GM21529 (cell line): ENCODE results near the gene HOPX.
"Not testable (repeated sequence)": the region's sequence is repeated elsewhere in the genome, so short reads cannot be mapped to it uniquely, and the experiment has no call there.

Experiments used
- ATAC-seq: cut with Tn5 transposase; IDR thresholded peaks from one replicate; pipeline ENCODE4 v1.9.1; 2021; ENCODE audit not compliant: unreplicated experiment

HOPX gene

GRCh38 chr4:56681158-56681852 lies at the start of gene HOPX:
HOPX (minus strand) TSS chr4:56681296; CDS start chr4:56657816, 23,480 bp downstream.
- ATAC-seq: peak; percentile 91

- no peak for ATAC-seq
These were observed 49.0 kb upstream of the HOPX start for GRCh38 chr4:56730097-56730496.

- ATAC-seq: no peak
These were observed 47.4 kb upstream of the HOPX start for GRCh38 chr4:56728512-56728911.

DNA sequence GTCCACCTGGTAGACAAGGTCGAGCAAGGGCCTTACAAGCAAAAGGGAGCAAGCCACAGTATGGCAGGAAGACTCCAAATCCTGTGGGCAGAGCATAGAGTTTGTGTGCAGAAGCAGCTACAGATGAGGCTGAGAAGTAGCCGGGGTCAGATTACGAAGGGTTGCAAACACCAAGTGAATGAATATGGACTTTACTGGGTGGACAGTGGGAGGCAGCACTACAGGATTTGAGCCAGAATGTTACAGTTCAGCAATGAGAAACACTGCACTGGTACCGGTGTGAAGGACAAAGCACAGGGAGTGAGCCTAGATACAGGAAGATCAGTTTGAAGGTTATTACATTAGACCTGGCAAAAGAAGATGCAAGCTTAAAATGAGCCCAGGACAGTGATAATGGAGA lies 46.1 kb upstream of the HOPX start:
- no peak for ATAC-seq

- not testable (repeated sequence) for ATAC-seq
These were observed 45.5 kb upstream of the HOPX start for GRCh38 chr4:56726593-56726992.

DNA sequence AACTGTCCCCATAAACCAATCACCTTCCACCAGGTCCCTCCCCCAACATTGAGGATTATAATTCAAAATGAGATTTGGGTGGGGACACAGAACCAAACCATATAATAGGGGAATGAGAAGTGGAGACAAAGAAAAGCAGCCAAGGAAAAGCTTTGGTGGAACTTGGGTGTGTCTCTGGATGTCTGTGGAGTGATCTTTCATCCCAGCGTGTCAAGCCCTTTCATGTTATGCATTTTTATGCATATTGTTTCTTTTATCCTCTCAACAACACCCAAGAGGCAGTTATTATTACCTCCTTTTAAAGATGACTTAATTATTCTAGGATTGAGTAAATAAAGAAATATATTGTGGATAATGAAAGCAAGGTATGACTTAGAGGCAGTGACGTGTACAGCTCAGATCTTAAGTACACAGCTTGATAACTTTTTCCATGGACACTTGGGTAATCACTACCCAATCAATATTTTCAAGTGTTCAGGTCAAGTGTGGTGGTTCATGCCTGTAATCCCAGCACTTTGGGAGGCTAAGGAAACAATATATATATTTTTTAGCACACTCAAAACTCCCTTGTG lies 42.6 kb upstream of the HOPX start:
- no peak for ATAC-seq

- peak; percentile 74 for ATAC-seq
These were observed 42.1 kb upstream of the HOPX start for GRCh38 chr4:56723201-56723605.

GRCh38 chr4:56708146-56708545 lies 27.1 kb upstream of the HOPX start:
- no peak for ATAC-seq

DNA sequence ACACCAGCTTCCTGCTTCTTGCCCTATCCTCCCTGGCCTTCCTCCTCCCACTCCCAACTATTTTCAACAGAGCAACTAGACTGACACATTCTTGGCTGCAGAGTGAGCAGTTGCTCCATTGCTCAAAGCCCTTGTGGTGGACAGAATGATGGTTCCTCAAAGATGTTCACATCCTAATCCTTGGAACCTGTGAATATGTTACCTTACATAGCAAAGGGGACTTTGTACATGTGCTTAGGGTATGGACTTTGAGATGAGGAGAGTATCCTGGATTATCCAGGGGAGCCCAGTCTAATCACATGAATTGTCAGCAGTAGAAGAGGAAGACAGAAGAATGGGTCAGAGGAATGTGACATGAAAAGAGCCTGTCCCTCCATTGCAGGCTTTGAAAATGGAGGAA lies 24.9 kb upstream of the HOPX start:
- ATAC-seq: no peak

GRCh38 chr4:56705334-56705733 lies 24.2 kb upstream of the HOPX start:
- ATAC-seq: no peak

DNA sequence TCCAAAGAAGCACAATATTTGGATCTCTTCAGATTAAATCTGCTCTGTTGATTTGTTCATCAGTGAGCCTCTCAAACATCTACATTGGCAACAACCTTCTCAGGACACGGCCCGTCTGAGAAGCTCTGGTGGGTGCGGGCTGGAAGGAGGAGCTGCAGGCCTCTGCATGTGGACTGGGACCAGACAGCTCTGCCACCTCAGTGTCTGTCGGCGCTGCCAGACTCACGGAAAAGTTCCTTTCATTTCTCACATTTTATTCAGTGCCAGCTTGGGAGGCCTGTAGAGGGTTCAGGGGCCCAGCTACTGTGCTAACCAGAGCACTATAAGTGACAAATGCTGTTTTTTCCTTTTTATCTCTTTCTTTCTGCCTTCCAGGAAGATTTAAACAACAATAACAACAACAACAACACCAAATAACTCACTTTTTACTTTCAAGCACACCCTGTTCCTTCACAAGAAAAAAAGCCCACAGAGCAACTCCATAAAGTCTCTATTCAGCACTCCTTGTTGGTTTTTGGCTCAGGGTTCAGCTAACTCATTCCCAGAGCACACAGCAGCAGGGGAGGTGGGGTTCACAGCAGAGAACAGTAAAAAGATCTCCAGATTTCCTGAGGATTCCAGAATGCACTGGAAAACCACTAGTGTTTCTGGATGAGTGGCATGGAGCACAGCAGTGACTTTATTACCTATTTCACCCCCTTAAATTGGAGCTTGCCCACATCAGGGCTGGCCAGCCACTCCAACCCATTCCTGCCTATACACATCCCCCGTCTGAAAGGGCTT lies 23.2 kb upstream of the HOPX start:
- ATAC-seq: no peak

DNA sequence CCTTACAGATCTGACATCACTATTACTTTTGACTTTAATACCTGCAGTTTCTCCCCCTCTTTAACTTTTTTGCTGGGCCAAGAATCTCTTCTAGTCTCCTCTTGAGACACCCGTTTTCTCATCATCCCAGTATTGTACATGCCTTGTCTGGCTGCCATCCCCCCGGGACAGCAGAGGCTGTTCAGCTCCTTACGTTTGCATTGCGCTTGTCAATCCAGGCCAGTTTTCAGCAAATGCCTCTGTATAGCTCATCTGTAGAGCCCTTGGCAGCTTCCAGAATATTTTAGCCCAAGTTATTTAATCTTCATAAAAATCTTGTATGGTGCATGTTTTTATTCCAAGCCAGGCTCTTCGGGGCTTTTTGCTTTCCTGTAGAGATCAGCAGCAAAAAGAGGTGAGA lies 22.3 kb upstream of the HOPX start:
- ATAC-seq: no peak

GRCh38 chr4:56701644-56702043 lies 20.5 kb upstream of the HOPX start:
- ATAC-seq: no peak

DNA sequence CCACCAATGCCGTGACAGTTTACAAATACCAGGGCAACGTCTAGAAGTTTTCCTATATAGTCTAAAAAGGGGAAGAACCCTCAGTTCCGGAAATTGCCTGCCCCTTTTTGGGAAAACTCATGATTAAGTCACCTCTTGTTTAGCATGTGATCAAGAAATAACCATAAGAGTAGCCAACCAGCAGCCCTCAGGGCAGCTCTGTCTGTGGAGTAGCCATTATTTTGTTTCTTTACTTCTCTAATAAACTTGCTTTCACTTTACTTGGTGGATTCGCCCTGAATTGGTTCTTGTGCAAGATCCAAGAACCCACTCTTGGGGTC lies 20.0 kb upstream of the HOPX start:
- no peak for ATAC-seq

GRCh38 chr4:56699537-56700105 lies 18.5 kb upstream of the HOPX start:
- no peak for ATAC-seq

DNA sequence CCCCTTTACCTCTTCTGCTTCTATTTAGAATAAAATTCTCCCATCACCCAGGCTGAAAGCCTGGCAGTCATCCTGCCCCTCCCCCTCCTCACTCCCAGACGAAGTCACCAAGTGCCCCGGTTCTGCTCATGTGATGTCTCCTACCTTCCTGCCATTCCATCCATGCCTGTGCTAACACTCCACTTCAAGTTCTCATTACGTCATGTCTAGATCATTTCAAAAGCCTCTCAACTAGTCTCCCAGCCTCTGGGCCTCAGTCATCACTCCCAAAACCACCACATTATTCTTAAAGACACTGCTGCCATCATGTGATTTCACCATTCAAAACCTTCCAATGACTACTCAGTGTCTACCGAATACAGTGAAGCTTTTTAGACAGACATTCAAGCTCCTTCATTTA lies 17.2 kb upstream of the HOPX start:
- ATAC-seq: no peak

- no peak for ATAC-seq
These were observed 15.0 kb upstream of the HOPX start for GRCh38 chr4:56696056-56696455.

DNA sequence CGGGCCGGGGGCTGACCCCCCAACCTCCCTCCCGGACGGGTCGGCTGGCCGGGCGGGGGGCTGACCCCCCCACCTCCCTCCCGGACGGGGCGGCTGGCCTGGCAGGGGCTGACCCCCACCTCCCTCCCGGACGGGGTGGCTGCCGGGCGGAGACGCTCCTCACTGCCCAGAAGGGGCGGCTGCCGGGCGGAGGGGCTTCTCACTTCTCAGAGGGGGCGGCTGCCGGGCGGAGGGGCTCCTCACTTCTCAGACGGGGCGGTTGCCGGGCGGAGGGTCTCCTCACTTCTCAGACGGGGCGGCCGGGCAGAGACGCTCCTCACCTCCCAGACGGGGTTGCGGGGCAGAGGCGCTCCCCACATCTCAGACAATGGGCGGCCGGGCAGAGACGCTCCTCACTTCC lies 12.4 kb upstream of the HOPX start:
- ATAC-seq: not testable (repeated sequence)

DNA sequence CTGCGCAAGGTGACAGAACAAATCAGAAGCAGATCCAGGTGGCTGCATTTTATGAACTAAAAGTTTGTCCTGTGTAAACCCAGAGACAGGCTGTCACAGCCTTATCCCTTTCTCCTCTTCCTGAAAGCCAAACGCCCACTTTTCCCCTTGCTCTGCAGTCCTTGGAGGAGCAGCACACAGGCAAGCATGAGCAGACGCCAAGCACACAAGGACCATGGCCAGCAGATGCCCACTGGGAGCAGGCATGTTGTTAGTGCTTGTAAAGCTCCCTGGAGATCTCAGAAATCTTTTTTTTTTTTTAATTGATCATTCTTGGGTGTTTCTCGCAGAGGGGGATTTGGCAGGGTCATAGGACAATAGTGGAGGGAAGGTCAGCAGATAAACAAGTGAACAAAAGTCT lies 11.5 kb upstream of the HOPX start:
- no peak for ATAC-seq

DNA sequence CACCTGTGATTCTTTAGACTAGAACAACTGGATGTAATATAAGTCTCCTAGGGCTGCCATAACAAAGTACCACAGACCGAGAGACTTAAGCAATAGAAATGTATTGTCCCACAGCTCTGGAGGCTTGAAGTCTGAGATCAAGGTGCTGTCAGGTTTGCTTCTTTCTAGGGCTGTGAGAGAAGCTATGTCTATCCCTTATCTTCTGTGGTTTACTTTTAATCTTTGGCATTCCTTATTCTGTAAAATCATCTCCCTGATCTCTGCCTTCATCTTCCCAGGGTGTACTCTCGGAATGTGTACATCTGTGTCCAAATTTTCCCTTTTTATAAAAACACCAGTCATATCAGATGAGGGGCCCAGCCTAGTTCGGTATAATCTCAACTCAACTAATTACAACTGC lies 10.3 kb upstream of the HOPX start:
- no peak for ATAC-seq

- no peak for ATAC-seq
These were observed 9.3 kb upstream of the HOPX start for GRCh38 chr4:56690393-56690792.
